WERI-Rb-1 (cell line): ENCODE measurements around the gene CTNND1.
A peak's percentile ranks its signal among the peaks of the same experiment; 100 is the strongest.

ENCODE experiments used
- DNase-seq: peaks from one replicate; pipeline ENCODE4 v3.0.0-alpha.2; 2020
- H3K27ac ChIP-seq: fragments of 250-450 bp; sonication (Bioruptor Pico); 2 replicates; pipeline ENCODE4 v1.5.1; 2020; ENCODE audit warnings: mild to moderate bottlenecking, moderate library complexity
- H3K27me3 ChIP-seq: fragments of 250-450 bp; sonication (Bioruptor Pico); 2 replicates; pipeline ENCODE4 v1.5.1; 2021; ENCODE audit warnings: mild to moderate bottlenecking, low read depth, moderate library complexity; ENCODE audit not compliant: insufficient read depth, severe bottlenecking
- H3K36me3 ChIP-seq: fragments of 250-450 bp; sonication (Bioruptor Pico); 2 replicates; pipeline ENCODE4 v1.5.1; 2020; ENCODE audit warnings: mild to moderate bottlenecking, moderate library complexity
- H3K4me3 ChIP-seq: 2 replicates; pipeline ENCODE4 v1.5.1; 2011; ENCODE audit warnings: low read depth, mild to moderate bottlenecking, control low read depth, low read length
- H3K9me3 ChIP-seq: fragments of 250-450 bp; sonication (Bioruptor Pico); 2 replicates; pipeline ENCODE4 v1.5.1; 2021; ENCODE audit warnings: mild to moderate bottlenecking, moderate library complexity; ENCODE audit not compliant: severe bottlenecking
- CTCF ChIP-seq: IDR thresholded peaks from 2 replicates; pipeline ENCODE4 v1.5.1; 2011; ENCODE audit warnings: low read depth, mild to moderate bottlenecking, control low read depth, inconsistent platforms, low read length

CTNND1 gene

DNA sequence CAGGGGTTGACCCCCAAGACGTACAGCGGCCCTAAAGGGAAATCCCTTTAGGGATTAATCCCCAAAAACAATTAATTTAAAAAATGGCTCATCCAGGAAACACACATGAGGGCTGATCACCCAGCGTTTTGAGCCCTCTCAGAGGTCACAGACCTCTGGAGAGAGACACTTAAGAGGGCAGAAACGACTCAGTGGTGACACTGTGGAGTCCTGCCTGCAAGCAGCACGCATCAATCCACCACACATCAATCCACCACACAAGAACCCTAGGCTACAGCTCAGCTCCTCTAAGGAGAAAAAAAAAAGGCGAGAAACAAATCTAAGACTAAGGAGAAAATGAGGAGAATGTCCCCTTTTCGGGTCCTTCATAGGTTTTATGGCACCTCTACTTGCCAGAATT lies 32.8 kb upstream of the CTNND1 start:
- no peak overlapping the region for H3K27ac ChIP-seq
- no peaks in the 10 kb centered on the region for H3K27me3 ChIP-seq
- no peak overlapping the region for H3K4me3 ChIP-seq
- TF ChIP-seq CTCF = no peak
- no peaks in the 10 kb centered on the region for H3K9me3 ChIP-seq
- DNase-seq = no peak
- H3K36me3 ChIP-seq = peaks cover 16% of the 10 kb centered on the region

GRCh38 chr11:57729479-57729878 lies 32.1 kb upstream of the CTNND1 start:
- Histone ChIP-seq H3K27ac (no peak overlapping the region), H3K4me3 (no peak overlapping the region), H3K27me3 (no peaks in the 10 kb centered on the region), H3K9me3 (no peaks in the 10 kb centered on the region), H3K36me3 (peaks cover 15% of the 10 kb centered on the region)
- DNase-seq = no peak
- TF ChIP-seq CTCF = no peak

DNA sequence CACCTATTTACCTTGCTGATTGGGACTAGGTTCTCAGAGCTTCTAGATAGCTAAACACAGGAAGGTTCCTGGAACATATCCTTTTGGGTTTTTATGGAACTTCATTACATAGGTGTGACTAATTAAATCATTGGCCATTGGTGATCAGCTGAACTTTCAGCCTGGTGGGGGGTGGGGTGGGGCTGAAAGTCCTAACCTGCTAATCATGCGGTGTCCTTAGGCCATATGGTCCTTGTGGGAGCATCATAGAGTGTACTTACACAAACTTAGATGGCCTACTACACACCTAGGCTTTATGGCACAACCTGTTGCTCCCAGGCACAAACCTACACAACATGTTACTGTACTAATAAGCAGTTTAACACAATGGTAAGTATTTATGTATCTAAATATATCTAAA lies 28.9 kb upstream of the CTNND1 start:
- Histone ChIP-seq H3K9me3 (no peaks in the 10 kb centered on the region), H3K36me3 (peaks cover 23% of the 10 kb centered on the region), H3K4me3 (no peak overlapping the region), H3K27me3 (no peaks in the 10 kb centered on the region), H3K27ac (no peak overlapping the region)
- no peak for DNase-seq
- TF ChIP-seq CTCF = no peak

- Histone ChIP-seq H3K4me3 (no peak overlapping the region), H3K27ac (no peak overlapping the region), H3K9me3 (no peaks in the 10 kb centered on the region), H3K27me3 (no peaks in the 10 kb centered on the region), H3K36me3 (peaks cover 40% of the 10 kb centered on the region)
- no peak for TF ChIP-seq CTCF
- no peak for DNase-seq
These were observed 25.8 kb upstream of the CTNND1 start for GRCh38 chr11:57735619-57736298.

- Histone ChIP-seq H3K9me3 (no peaks in the 10 kb centered on the region), H3K4me3 (peak within 1 kb of the TSS; percentile 97), H3K27me3 (no peaks in the 10 kb centered on the region), H3K27ac (peak within 1 kb of the TSS; percentile 91), H3K36me3 (peaks cover 77% of the 10 kb centered on the region)
- TF ChIP-seq CTCF = no peak
- peak; percentile 97 for DNase-seq
These were observed 20.2 kb upstream of the CTNND1 start, which contains the start of gene SELENOH for GRCh38 chr11:57741132-57742086. Gene SELENOH (plus strand): TSS chr11:57741491. CDS start chr11:57741596, 105 bp downstream.
